Neural progenitor cell (in vitro differentiated cells): ENCODE measurements around the gene MAN2A1.

Source experiments
- CTCF ChIP-seq: fragments of 200-600 bp; sonication (generic); IDR thresholded peaks from 2 replicates; pipeline ENCODE4 v1.5.1; 2017; ENCODE audit warnings: antibody characterized with exemption, mild to moderate bottlenecking
- EZH2 ChIP-seq: fragments of 200-600 bp; sonication (generic); IDR thresholded peaks from 2 replicates; pipeline ENCODE4 v1.6.1; 2017; ENCODE audit warnings: antibody characterized with exemption, mild to moderate bottlenecking, moderate library complexity
- EZH2phosphoT487 ChIP-seq: fragments of 200-600 bp; sonication (generic); IDR thresholded peaks from 2 replicates; pipeline ENCODE4 v1.6.1; 2017; ENCODE audit warnings: antibody characterized with exemption

GRCh38 chr5:109688970-109689739, 572 bp upstream of the MAN2A1 start:
- TF ChIP-seq CTCF (no peak), EZH2phosphoT487 (no peak), EZH2 (no peak)
